GM21717 (cell line): Measurements from ENCODE around the gene DERL2.

Experiments
- ATAC-seq: cut with Tn5 transposase; IDR thresholded peaks from one replicate; pipeline ENCODE4 v1.9.1; 2021; ENCODE audit warnings: mild to moderate bottlenecking, moderate library complexity; ENCODE audit not compliant: unreplicated experiment

DERL2 gene

GRCh38 chr17:5485270-5486205, at the start of gene DERL2:
Gene DERL2, minus strand, starts transcription at chr17:5486178. Its CDS starts 17 bp downstream, at chr17:5486161.
- ATAC-seq: peak; percentile 30

GRCh38 chr17:5535436-5535835, 49.5 kb upstream of the DERL2 start:
- no peak for ATAC-seq

- ATAC-seq: no peak
Measured at GRCh38 chr17:5533486-5534315, 47.7 kb upstream of the DERL2 start.

GRCh38 chr17:5532581-5532980, 46.6 kb upstream of the DERL2 start:
- no peak for ATAC-seq

- no peak for ATAC-seq
Measured at GRCh38 chr17:5531085-5531418, 45.1 kb upstream of the DERL2 start.

- no peak for ATAC-seq
Measured at GRCh38 chr17:5530265-5531084, 44.5 kb upstream of the DERL2 start.

- no peak for ATAC-seq
Measured at GRCh38 chr17:5527601-5528250, 41.7 kb upstream of the DERL2 start.

- no peak for ATAC-seq
Measured at GRCh38 chr17:5526821-5527598, 41.0 kb upstream of the DERL2 start.

- no peak for ATAC-seq
Measured at GRCh38 chr17:5523249-5523648, 37.3 kb upstream of the DERL2 start.

- no peak for ATAC-seq
Measured at GRCh38 chr17:5522476-5522875, 36.5 kb upstream of the DERL2 start.

GRCh38 chr17:5516060-5516792, 30.2 kb upstream of the DERL2 start:
- ATAC-seq: no peak

- no peak for ATAC-seq
Measured at GRCh38 chr17:5514976-5515375, 29.0 kb upstream of the DERL2 start.

- ATAC-seq: no peak
Measured at GRCh38 chr17:5513628-5514027, 27.6 kb upstream of the DERL2 start.

GRCh38 chr17:5511401-5512225, 25.6 kb upstream of the DERL2 start:
- ATAC-seq: no peak

- no peak for ATAC-seq
Measured at GRCh38 chr17:5510771-5511170, 24.8 kb upstream of the DERL2 start.

- ATAC-seq: no peak
Measured at GRCh38 chr17:5509482-5509881, 23.5 kb upstream of the DERL2 start.

- no peak for ATAC-seq
Measured at GRCh38 chr17:5508810-5509209, 22.8 kb upstream of the DERL2 start.

- ATAC-seq: no peak
Measured at GRCh38 chr17:5506307-5506706, 20.3 kb upstream of the DERL2 start.
